GM23338 (cell line): ENCODE data around the gene JARID2. TPM values are rescaled to one million over a fixed set of nuclear protein-coding genes. Genes with fewer than 3 reads are reported as not detected.

Experiments
- ATAC-seq: fragments of 200-7000 bp; cut with Tn5 transposase; 3 replicates; pipeline ENCODE4 v1.9.1; 2020
- DNase-seq: peaks from one replicate; pipeline ENCODE4 v3.0.0-alpha.2; 2015; ENCODE audit warnings: low spot score
- H2AFZ ChIP-seq: fragments of 200-600 bp; sonication (generic); 2 replicates; pipeline ENCODE4 v1.8.0; 2016; ENCODE audit warnings: antibody characterized with exemption, mild to moderate bottlenecking, moderate library complexity
- H3F3A ChIP-seq: fragments of 200-600 bp; sonication (generic); replicated peaks from 2 replicates; pipeline ENCODE4 v1.8.0; 2017; ENCODE audit warnings: antibody characterized with exemption, mixed run types, low read depth
- H3K27ac ChIP-seq: fragments of 200-600 bp; sonication (generic); 2 replicates; pipeline ENCODE4 v1.6.1; 2016; ENCODE audit warnings: low read depth
- H3K27me3 ChIP-seq: fragments of 200-600 bp; sonication (generic); 2 replicates; pipeline ENCODE4 v1.8.0; 2016; ENCODE audit warnings: mild to moderate bottlenecking, mixed run types, moderate library complexity; ENCODE audit not compliant: insufficient read depth
- H3K36me3 ChIP-seq: fragments of 200-600 bp; sonication (generic); 2 replicates; pipeline ENCODE4 v1.8.0; 2016; ENCODE audit warnings: mild to moderate bottlenecking; ENCODE audit not compliant: insufficient read depth
- H3K4me1 ChIP-seq: fragments of 200-600 bp; sonication (generic); 2 replicates; pipeline ENCODE4 v1.8.0; 2016; ENCODE audit warnings: mild to moderate bottlenecking, moderate library complexity; ENCODE audit not compliant: insufficient read depth
- H3K4me2 ChIP-seq: fragments of 200-600 bp; sonication (generic); 2 replicates; pipeline ENCODE4 v1.7.1; 2017; ENCODE audit warnings: mixed run types
- H3K4me3 ChIP-seq: fragments of 200-600 bp; sonication (generic); 2 replicates; pipeline ENCODE4 v1.6.1; 2016; ENCODE audit warnings: mixed run types
- H3K79me2 ChIP-seq: fragments of 200-600 bp; sonication (generic); replicated peaks from 2 replicates; pipeline ENCODE4 v1.8.0; 2017; ENCODE audit warnings: mild to moderate bottlenecking; ENCODE audit not compliant: insufficient read depth
- H3K9me2 ChIP-seq: fragments of 200-600 bp; sonication (generic); 2 replicates; pipeline ENCODE4 v1.8.0; 2017; ENCODE audit not compliant: insufficient read depth
- H4K20me1 ChIP-seq: fragments of 200-600 bp; sonication (generic); replicated peaks from 2 replicates; pipeline ENCODE4 v1.8.0; 2017; ENCODE audit warnings: mild to moderate bottlenecking; ENCODE audit not compliant: insufficient read depth
- H3K27ac Mint-ChIP-seq: 2 replicates; pipeline ENCODE4 v1.8.0; 2020; ENCODE audit warnings: inconsistent platforms, mild to moderate bottlenecking, moderate library complexity, mixed read lengths
- H3K27me3 Mint-ChIP-seq: 3 replicates; pipeline ENCODE4 v1.8.0; 2022; ENCODE audit warnings: low read depth, mild to moderate bottlenecking, moderate library complexity, mixed read lengths, inconsistent platforms; ENCODE audit not compliant: insufficient read depth, poor library complexity
- H3K36me3 Mint-ChIP-seq: 3 replicates; pipeline ENCODE4 v1.8.0; 2021; ENCODE audit warnings: low read depth, mild to moderate bottlenecking, inconsistent platforms, moderate library complexity, mixed read lengths
- H3K4me1 Mint-ChIP-seq: 3 replicates; pipeline ENCODE4 v1.8.0; 2020; ENCODE audit warnings: mild to moderate bottlenecking, inconsistent platforms, mixed read lengths
- H3K4me3 Mint-ChIP-seq: 3 replicates; pipeline ENCODE4 v1.8.0; 2021; ENCODE audit warnings: moderate library complexity, mild to moderate bottlenecking, inconsistent platforms, mixed read lengths
- H3K9me3 Mint-ChIP-seq: 3 replicates; pipeline ENCODE4 v1.8.0; 2020; ENCODE audit warnings: moderate library complexity, mild to moderate bottlenecking, inconsistent platforms, mixed read lengths
- CREB1 ChIP-seq: fragments of 250-450 bp; sonication (Bioruptor Pico); IDR thresholded peaks from 2 replicates; pipeline ENCODE4 v1.5.0; 2020; ENCODE audit warnings: low read depth, mild to moderate bottlenecking, moderate library complexity
- EZH2phosphoT487 ChIP-seq: fragments of 200-600 bp; sonication (generic); IDR thresholded peaks from one replicate; pipeline ENCODE4 v1.8.1; 2018; ENCODE audit warnings: antibody characterized with exemption; ENCODE audit not compliant: unreplicated experiment
- NANOG ChIP-seq: IDR thresholded peaks from 2 replicates; pipeline ENCODE4 v1.6.1; 2016; ENCODE audit warnings: antibody characterized with exemption, borderline replicate concordance
- POLR2AphosphoS5 ChIP-seq: IDR thresholded peaks from 2 replicates; pipeline ENCODE4 v1.6.1; 2016; ENCODE audit warnings: antibody characterized with exemption, low read depth
- ZNF331 ChIP-seq: fragments of 250-450 bp; sonication (Bioruptor Pico); IDR thresholded peaks from 2 replicates; pipeline ENCODE4 v1.5.0; 2020; ENCODE audit warnings: low read depth, mild to moderate bottlenecking, moderate library complexity
- polyA plus RNA-seq: library from polyadenylated mRNA; unstranded; fragments of >200 nt; fragmentation: Nextera tagmentation; extraction: Ambion mirVana; gene quantifications from 2 replicates; pipeline ENCODE4 v1.2.1, GENCODE V29; 2016
- total RNA-seq: library from RNA; depleted of rRNA; stranded (reverse); fragments of >200 nt; shearing (Covaris generic); gene quantifications from 2 replicates; pipeline ENCODE4 v1.2.3, GENCODE V29; 2014
- TF ChIP-seq, protein P1 (sequence below): IDR thresholded peaks from 2 replicates; pipeline ENCODE4 v1.6.1; 2016; ENCODE audit warnings: antibody characterized with exemption
- TF ChIP-seq, protein P2 (sequence below), 2 experiments: fragments of 200-600 bp in 1 of 2; sonication (generic) in 1 of 2; conservative IDR thresholded peaks; 2 replicates each; pipeline versions ENCODE4 v1.5.1 to v1.6.1; 2016 to 2017; ENCODE audit warnings: antibody characterized with exemption in 2 of 2, low read depth in 2 of 2, mild to moderate bottlenecking in 2 of 2, moderate library complexity in 1 of 2
- TF ChIP-seq, protein P3 (sequence below): IDR thresholded peaks from one replicate; pipeline ENCODE4 v1.6.1; 2018; ENCODE audit warnings: antibody characterized with exemption; ENCODE audit not compliant: unreplicated experiment

Gene JARID2
- total and polyA plus RNA-seq, 2 experiments from 2014 or later: 92.8 to 196 TPM

DNA sequence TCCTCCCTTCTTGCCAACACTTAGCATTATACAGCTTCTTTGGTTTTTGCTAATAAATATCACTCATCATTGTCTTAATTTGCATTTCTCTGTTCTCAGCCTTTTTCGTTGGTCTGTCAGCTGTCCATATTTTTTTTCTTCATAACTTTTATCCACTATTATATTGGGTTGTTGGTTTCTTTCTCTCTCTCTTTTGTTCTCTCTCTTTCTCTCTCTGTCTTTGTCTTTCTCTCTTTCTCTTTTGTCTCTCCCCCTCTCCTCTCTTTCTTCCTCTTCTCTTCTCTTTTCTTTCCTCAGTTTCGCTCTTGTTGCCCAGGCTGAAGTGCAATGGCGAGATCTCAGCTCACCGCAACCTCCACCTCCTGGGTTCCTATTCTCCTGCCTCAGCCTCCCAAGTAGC, 36.5 kb downstream of the JARID2 start:
- H3K27me3 Mint-ChIP-seq: peaks cover 26% of the 10 kb centered on the region
- H3K9me2 ChIP-seq: no peaks in the 10 kb centered on the region
- no peak overlapping the region for H3K27ac Mint-ChIP-seq
- peaks cover 2% of the 10 kb centered on the region; the same call in 1 of the 2 replicates for H3K36me3 ChIP-seq
- peaks cover 97% of the 10 kb centered on the region for H3K4me1 ChIP-seq
- H3K36me3 Mint-ChIP-seq: peaks cover 28% of the 10 kb centered on the region
- H3K9me3 Mint-ChIP-seq: no peaks in the 10 kb centered on the region; the same call in 2 of the 3 replicates
- peaks cover 92% of the 10 kb centered on the region for H4K20me1 ChIP-seq
- peaks cover 100% of the 10 kb centered on the region for H3K79me2 ChIP-seq
- peaks cover 17% of the 10 kb centered on the region for H3F3A ChIP-seq
- H3K4me3 ChIP-seq: no peak overlapping the region
- no peak overlapping the region for H3K4me3 Mint-ChIP-seq
- no peaks in the 10 kb centered on the region for H3K27me3 ChIP-seq
- no peak for TF ChIP-seq ZNF331 (CRISPR knock-in tag)
- TF ChIP-seq, protein P1, sequence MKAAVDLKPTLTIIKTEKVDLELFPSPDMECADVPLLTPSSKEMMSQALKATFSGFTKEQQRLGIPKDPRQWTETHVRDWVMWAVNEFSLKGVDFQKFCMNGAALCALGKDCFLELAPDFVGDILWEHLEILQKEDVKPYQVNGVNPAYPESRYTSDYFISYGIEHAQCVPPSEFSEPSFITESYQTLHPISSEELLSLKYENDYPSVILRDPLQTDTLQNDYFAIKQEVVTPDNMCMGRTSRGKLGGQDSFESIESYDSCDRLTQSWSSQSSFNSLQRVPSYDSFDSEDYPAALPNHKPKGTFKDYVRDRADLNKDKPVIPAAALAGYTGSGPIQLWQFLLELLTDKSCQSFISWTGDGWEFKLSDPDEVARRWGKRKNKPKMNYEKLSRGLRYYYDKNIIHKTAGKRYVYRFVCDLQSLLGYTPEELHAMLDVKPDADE: no peak
- TF ChIP-seq POLR2AphosphoS5: no peak
- TF ChIP-seq, protein P2, sequence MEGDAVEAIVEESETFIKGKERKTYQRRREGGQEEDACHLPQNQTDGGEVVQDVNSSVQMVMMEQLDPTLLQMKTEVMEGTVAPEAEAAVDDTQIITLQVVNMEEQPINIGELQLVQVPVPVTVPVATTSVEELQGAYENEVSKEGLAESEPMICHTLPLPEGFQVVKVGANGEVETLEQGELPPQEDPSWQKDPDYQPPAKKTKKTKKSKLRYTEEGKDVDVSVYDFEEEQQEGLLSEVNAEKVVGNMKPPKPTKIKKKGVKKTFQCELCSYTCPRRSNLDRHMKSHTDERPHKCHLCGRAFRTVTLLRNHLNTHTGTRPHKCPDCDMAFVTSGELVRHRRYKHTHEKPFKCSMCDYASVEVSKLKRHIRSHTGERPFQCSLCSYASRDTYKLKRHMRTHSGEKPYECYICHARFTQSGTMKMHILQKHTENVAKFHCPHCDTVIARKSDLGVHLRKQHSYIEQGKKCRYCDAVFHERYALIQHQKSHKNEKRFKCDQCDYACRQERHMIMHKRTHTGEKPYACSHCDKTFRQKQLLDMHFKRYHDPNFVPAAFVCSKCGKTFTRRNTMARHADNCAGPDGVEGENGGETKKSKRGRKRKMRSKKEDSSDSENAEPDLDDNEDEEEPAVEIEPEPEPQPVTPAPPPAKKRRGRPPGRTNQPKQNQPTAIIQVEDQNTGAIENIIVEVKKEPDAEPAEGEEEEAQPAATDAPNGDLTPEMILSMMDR (conservative IDR thresholded peaks at IDR 0.05; ENCODE audit: low read depth in 2 of 2): no peak
- no peak for TF ChIP-seq EZH2phosphoT487
- DNase-seq: no peak
- H3K4me2 ChIP-seq: 0 out of 2 replicates have a peak overlapping the region, but pooled peaks have one; percentile 9
- ATAC-seq: no peak
- H3K27ac ChIP-seq: peak overlapping the region; percentile 57
- no peak overlapping the region for H2AFZ ChIP-seq
- peaks cover 66% of the 10 kb centered on the region for H3K4me1 Mint-ChIP-seq

DNA sequence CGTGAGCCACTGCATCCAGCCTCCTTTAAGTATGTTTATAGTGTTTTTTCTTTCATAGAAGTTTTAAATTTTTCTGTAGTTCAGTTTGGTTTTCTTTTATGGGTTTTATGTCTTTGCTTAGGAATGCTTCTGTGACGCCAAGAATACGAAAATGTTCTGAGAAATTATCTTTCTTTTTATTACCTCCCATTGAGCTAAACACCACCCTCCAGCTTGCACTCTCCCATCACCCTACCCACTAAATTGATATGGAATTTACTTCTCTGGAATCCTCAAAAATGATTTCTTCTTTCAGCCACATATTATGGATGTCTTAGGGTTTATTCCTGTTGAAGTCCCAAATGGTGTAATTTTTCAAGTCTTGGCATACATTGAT, 38.1 kb downstream of the JARID2 start:
- Histone ChIP-seq H2AFZ (no peak overlapping the region), H4K20me1 (peaks cover 92% of the 10 kb centered on the region), H3K4me3 (no peak overlapping the region), H3K4me1 (peaks cover 97% of the 10 kb centered on the region), H3K27me3 (no peaks in the 10 kb centered on the region), H3K36me3 (peaks cover 10% of the 10 kb centered on the region; the same call in 1 of the 2 replicates), H3F3A (peaks cover 28% of the 10 kb centered on the region), H3K9me2 (no peaks in the 10 kb centered on the region), H3K27ac (peak overlapping the region; percentile 6; the same call in 1 of the 2 replicates), H3K79me2 (peaks cover 100% of the 10 kb centered on the region), H3K4me2 (peak overlapping the region; percentile 2; the same call in 1 of the 2 replicates)
- Mint-ChIP-seq H3K9me3 (no peaks in the 10 kb centered on the region; the same call in 1 of the 3 replicates), H3K4me1 (peaks cover 69% of the 10 kb centered on the region), H3K27me3 (peaks cover 24% of the 10 kb centered on the region), H3K36me3 (peaks cover 28% of the 10 kb centered on the region), H3K27ac (no peak overlapping the region), H3K4me3 (no peak overlapping the region)
- ATAC-seq (no peak), DNase-seq (no peak)
- TF ChIP-seq, protein P2 (conservative IDR thresholded peaks at IDR 0.05; ENCODE audit: low read depth in 2 of 2): no peak
- TF ChIP-seq, protein P3, sequence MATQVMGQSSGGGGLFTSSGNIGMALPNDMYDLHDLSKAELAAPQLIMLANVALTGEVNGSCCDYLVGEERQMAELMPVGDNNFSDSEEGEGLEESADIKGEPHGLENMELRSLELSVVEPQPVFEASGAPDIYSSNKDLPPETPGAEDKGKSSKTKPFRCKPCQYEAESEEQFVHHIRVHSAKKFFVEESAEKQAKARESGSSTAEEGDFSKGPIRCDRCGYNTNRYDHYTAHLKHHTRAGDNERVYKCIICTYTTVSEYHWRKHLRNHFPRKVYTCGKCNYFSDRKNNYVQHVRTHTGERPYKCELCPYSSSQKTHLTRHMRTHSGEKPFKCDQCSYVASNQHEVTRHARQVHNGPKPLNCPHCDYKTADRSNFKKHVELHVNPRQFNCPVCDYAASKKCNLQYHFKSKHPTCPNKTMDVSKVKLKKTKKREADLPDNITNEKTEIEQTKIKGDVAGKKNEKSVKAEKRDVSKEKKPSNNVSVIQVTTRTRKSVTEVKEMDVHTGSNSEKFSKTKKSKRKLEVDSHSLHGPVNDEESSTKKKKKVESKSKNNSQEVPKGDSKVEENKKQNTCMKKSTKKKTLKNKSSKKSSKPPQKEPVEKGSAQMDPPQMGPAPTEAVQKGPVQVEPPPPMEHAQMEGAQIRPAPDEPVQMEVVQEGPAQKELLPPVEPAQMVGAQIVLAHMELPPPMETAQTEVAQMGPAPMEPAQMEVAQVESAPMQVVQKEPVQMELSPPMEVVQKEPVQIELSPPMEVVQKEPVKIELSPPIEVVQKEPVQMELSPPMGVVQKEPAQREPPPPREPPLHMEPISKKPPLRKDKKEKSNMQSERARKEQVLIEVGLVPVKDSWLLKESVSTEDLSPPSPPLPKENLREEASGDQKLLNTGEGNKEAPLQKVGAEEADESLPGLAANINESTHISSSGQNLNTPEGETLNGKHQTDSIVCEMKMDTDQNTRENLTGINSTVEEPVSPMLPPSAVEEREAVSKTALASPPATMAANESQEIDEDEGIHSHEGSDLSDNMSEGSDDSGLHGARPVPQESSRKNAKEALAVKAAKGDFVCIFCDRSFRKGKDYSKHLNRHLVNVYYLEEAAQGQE: no peak
- TF ChIP-seq CREB1 (no peak), NANOG (no peak)
